Measurements from ENCODE around the gene HIBCH. TPM values are rescaled to one million over a fixed set of nuclear protein-coding genes. Genes with fewer than 3 reads are reported as not detected.
"Not testable (repeated sequence)": the region's sequence is repeated elsewhere in the genome, so short reads cannot be mapped to it uniquely, and the experiment has no call there.

HIBCH gene
- total and polyA plus RNA-seq, 3 donors from 2014 or later: 44.1 to 67.0 (median 46.1) TPM

DNA sequence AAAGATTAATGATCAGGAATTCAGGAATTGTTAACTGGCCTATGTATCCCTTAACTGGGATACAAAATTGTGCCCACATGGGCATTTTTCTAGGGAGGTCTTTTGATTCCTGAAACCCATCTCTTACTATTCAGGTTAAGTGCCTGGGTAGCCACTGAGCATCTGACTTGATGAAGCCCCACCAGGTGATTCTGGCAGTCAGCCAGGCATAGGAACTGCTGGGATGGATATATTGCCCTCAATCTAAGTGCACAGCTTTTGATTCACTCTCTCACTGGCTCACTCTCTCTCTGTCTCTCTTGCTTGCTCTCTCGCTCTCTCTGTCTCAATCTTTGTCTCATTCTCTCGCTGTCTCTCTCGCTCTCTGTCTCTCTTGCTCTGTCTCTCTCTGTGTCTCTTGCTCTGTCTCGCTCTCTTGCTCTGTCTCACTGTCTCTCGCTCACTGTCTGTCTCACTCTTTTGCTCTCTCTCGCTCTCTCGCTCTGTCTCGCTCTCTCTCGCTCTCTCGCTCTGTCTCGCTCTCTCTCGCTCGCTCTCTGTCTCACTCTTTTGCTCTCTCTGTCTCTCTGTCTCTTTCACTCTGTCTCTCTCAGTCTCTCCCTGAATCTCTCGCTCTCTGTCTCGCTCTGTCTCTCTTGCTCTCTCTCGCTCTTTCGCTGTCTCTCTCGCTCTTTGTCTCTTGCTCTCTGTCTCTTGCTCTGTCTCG, 46.0 kb upstream of the HIBCH start:
- no peaks in the 10 kb centered on the region for H3K36me3 ChIP-seq (ENCODE audit: low read depth, missing control alignments)

DNA sequence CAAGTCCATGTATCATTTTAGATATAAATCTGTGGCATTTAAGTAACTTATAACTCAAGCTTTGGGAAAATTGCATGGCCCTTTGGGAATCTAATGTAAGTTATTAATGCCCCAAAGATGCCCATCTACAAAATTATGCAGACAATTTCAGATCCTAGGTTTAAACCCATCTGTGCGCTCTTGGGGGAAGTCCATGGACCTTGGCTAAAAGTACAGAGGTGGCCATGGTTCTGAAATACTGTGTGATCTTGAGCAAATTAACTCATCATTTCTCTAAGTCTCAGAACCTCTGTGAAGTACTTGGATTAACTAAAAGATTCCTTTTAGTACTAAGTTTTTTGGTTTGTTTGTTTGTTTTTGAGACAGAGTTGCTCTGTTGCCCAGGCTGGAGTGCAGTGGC, 43.3 kb upstream of the HIBCH start:
- intact Hi-C loops (cut with DNase I; ENCODE audit: low total_unique reads): no loop called here
- Histone ChIP-seq H3K36me3 (ENCODE audit: low read depth, missing control alignments) (no peaks in the 10 kb centered on the region), H3K4me1 (no peaks in the 10 kb centered on the region), H3K27ac (no peak overlapping the region), H3K27me3 (no peaks in the 10 kb centered on the region), H3K9me3 (no peaks in the 10 kb centered on the region), H3K4me3 (no peak overlapping the region)
- no peak for TF ChIP-seq POLR2A (IDR thresholded peaks at IDR 0.05)
- TF ChIP-seq, protein P1, sequence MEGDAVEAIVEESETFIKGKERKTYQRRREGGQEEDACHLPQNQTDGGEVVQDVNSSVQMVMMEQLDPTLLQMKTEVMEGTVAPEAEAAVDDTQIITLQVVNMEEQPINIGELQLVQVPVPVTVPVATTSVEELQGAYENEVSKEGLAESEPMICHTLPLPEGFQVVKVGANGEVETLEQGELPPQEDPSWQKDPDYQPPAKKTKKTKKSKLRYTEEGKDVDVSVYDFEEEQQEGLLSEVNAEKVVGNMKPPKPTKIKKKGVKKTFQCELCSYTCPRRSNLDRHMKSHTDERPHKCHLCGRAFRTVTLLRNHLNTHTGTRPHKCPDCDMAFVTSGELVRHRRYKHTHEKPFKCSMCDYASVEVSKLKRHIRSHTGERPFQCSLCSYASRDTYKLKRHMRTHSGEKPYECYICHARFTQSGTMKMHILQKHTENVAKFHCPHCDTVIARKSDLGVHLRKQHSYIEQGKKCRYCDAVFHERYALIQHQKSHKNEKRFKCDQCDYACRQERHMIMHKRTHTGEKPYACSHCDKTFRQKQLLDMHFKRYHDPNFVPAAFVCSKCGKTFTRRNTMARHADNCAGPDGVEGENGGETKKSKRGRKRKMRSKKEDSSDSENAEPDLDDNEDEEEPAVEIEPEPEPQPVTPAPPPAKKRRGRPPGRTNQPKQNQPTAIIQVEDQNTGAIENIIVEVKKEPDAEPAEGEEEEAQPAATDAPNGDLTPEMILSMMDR (IDR thresholded peaks at IDR 0.05): no peak
- 97 to 100% methylated on average over 1 of the region's 1 CpG for WGBS, 2 donors
- no peak for DNase-seq

More for the DNA sequence above, 46.0 kb upstream of the HIBCH start:
- intact Hi-C loops (cut with DNase I; ENCODE audit: low total_unique reads): no loop called here
- Histone ChIP-seq H3K27me3 (no peaks in the 10 kb centered on the region), H3K4me3 (no peak overlapping the region), H3K27ac (no peak overlapping the region), H3K4me1 (no peaks in the 10 kb centered on the region), H3K9me3 (no peaks in the 10 kb centered on the region)
- DNase-seq: no peak
- TF ChIP-seq, protein P1 (IDR thresholded peaks at IDR 0.05): no peak
- TF ChIP-seq POLR2A (IDR thresholded peaks at IDR 0.05): no peak
- 93 to 94% methylated on average over 19 of the region's 19 CpGs for WGBS, 2 donors

DNA sequence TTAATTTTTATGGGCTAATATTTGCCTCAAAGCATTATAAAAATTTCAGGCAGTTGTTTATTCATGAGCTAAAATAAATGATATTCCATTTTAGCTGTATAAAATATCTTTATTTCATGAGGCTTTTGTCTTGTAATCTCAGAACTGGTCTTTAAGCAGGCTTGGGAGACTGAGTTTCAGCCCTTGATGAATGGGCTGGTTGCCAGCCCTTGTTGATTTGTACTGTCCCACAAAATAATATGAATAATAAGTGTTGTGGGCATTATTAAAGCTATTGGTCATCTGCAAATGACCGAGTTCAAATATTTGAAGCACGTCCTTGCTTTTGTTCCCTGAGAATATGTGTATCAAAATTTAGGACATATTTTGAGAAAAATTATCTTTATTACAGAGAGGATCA, 41.9 kb upstream of the HIBCH start:
- no peak overlapping the region for H3K27ac ChIP-seq
- H3K27me3 ChIP-seq: no peaks in the 10 kb centered on the region
- no peaks in the 10 kb centered on the region for H3K36me3 ChIP-seq (ENCODE audit: low read depth, missing control alignments)
- no peak for DNase-seq
- no peaks in the 10 kb centered on the region for H3K9me3 ChIP-seq
- 68 to 97% methylated on average over 2 of the region's 2 CpGs for WGBS, 2 donors
- intact Hi-C loops (cut with DNase I; ENCODE audit: low total_unique reads): no loop called here
- no peaks in the 10 kb centered on the region for H3K4me1 ChIP-seq
- H3K4me3 ChIP-seq: no peak overlapping the region
- TF ChIP-seq, protein P1 (IDR thresholded peaks at IDR 0.05): no peak
- no peak for TF ChIP-seq POLR2A (IDR thresholded peaks at IDR 0.05)

- Histone ChIP-seq H3K27me3 (no peaks in the 10 kb centered on the region), H3K27ac (no peak overlapping the region), H3K4me3 (no peak overlapping the region), H3K9me3 (no peaks in the 10 kb centered on the region), H3K36me3 (ENCODE audit: low read depth, missing control alignments) (no peaks in the 10 kb centered on the region), H3K4me1 (no peaks in the 10 kb centered on the region)
- intact Hi-C loops (cut with DNase I; ENCODE audit: low total_unique reads): no loop called here
- DNase-seq: no peak
- WGBS, 2 donors: 93 to 95% methylated on average over 3 of the region's 3 CpGs
- TF ChIP-seq POLR2A (IDR thresholded peaks at IDR 0.05): no peak
- TF ChIP-seq, protein P1 (IDR thresholded peaks at IDR 0.05): no peak
Observed at GRCh38 chr2:190360965-190361364, 41.3 kb upstream of the HIBCH start.

- TF ChIP-seq, protein P1 (IDR thresholded peaks at IDR 0.05): no peak
- TF ChIP-seq POLR2A (IDR thresholded peaks at IDR 0.05): no peak
- intact Hi-C loops (cut with DNase I; ENCODE audit: low total_unique reads): no loop called here
- H3K9me3 ChIP-seq: no peaks in the 10 kb centered on the region
- no peaks in the 10 kb centered on the region for H3K27me3 ChIP-seq
- no peak for DNase-seq
- H3K4me3 ChIP-seq: no peak overlapping the region
- no peaks in the 10 kb centered on the region for H3K4me1 ChIP-seq
- H3K27ac ChIP-seq: peak overlapping the region in 1 of 2 donors; percentile 26
- no peaks in the 10 kb centered on the region for H3K36me3 ChIP-seq (ENCODE audit: low read depth, missing control alignments)
Observed at GRCh38 chr2:190360561-190360960, 40.9 kb upstream of the HIBCH start.

DNA sequence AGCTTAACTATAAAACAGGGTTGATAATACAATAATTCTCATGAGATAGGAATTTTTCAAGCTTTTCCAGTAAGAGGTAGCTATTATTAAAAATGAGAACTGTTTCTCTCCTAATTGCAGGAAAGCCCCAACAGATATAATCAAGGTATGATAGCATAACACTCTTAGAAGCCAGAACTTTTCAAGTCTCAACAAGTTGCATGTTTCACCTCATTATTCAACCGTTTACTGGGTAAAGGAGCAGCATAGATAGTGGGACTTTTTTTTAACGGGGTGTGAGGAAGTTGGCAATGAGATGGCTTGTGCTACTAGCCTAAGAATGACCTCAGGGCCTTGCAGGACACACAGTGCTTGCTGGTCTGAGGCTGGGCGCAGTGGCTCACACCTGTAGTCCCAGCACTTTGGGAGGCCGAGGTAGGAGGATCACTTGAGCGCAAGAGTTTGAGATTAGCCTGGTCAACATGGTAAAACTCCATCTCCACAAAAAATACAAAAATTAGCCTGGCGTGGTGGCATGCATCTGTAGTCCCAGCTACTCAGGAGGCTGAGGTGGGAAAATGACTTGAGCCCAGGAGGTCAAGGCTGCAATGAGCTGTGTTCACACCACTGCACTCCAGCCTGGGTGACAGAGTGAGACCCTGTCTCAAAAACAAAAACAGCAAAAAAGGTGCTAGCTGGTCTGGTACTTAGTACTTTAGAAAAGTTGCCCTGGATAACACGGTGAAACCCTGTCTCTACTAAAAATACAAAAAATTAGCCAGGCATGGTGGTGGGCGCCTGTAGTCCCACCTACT, 39.2 kb upstream of the HIBCH start:
- H3K27ac ChIP-seq; H3K36me3 ChIP-seq (ENCODE audit: low read depth, missing control alignments); H3K4me1 ChIP-seq; H3K4me3 ChIP-seq; H3K9me3 ChIP-seq; intact Hi-C loops (cut with DNase I; ENCODE audit: low total_unique reads); DNase-seq; H3K27me3 ChIP-seq: not testable (repeated sequence)
- WGBS, 2 donors: 75 to 83% methylated on average over 8 of the region's 8 CpGs

Measured in testis (tissue), 3 donors.